ENCODE data around the gene SLC13A5.

DNA sequence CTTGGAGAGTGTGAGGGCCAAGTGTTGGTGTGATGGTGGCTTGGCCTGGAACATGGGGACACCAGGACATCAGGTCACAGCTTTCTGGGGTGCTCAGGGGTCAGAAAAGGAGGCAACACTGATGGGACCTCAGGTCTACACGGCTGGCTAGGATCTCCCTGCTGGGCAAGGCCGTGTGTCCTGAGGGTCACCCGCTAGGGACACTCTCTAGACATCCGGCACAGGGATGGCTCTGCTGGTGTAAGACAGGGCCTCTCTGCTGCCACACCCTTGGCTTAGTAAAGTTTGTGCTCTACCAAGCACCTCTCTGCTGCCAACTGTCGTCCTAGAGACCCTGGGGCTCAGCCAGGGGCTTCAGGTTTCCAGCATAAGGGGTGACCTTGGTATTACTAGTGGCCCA is 16.3 kb downstream of the SLC13A5 start:
- TF ChIP-seq CREM (IDR thresholded peaks at IDR 0.05; ENCODE audit: low read depth) (no peak), DPF2 (IDR thresholded peaks at IDR 0.05) (no peak), POLR2AphosphoS5 (IDR thresholded peaks at IDR 0.05; ENCODE audit: low read length) (no peak), ETV6 (conservative IDR thresholded peaks at IDR 0.05 in 1 of 2, IDR thresholded peaks at IDR 0.05 in 1 of 2; ENCODE audit: borderline replicate concordance in 1 of 2, low read depth in 1 of 2) (no peak), YY1 (IDR thresholded peaks at IDR 0.05; ENCODE audit: low read depth, low read length) (no peak), SREBF2 (IDR thresholded peaks at IDR 0.05; ENCODE audit: low read length) (no peak), RBBP5 (conservative IDR thresholded peaks at IDR 0.05) (no peak), RCOR1 (conservative IDR thresholded peaks at IDR 0.05; ENCODE audit: low read depth, low read length) (no peak), SMC3 (IDR thresholded peaks at IDR 0.05; ENCODE audit: borderline replicate concordance, low read length) (no peak), GABPA (IDR thresholded peaks at IDR 0.05; ENCODE audit: low read depth) (no peak), HDAC6 (IDR thresholded peaks at IDR 0.05; ENCODE audit: unreplicated experiment) (no peak)
- TF ChIP-seq, protein P1, sequence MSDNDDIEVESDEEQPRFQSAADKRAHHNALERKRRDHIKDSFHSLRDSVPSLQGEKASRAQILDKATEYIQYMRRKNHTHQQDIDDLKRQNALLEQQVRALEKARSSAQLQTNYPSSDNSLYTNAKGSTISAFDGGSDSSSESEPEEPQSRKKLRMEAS (IDR thresholded peaks at IDR 0.05; ENCODE audit: low read depth, low read length), result no peak
